Measurements from ENCODE around the gene UPF3A. TPM values are rescaled to one million over a fixed set of nuclear protein-coding genes. Genes with fewer than 3 reads are reported as not detected.

Gene UPF3A
- total RNA-seq, 1 donor from 2014 or later: 13.7 TPM

GRCh38 chr13:114299604-114300305 is 18.4 kb downstream of the UPF3A start:
- no peaks in the 10 kb centered on the region for H3K27me3 ChIP-seq (ENCODE audit: control insufficient read depth, insufficient read depth, low read length)
- TF ChIP-seq, protein P1, sequence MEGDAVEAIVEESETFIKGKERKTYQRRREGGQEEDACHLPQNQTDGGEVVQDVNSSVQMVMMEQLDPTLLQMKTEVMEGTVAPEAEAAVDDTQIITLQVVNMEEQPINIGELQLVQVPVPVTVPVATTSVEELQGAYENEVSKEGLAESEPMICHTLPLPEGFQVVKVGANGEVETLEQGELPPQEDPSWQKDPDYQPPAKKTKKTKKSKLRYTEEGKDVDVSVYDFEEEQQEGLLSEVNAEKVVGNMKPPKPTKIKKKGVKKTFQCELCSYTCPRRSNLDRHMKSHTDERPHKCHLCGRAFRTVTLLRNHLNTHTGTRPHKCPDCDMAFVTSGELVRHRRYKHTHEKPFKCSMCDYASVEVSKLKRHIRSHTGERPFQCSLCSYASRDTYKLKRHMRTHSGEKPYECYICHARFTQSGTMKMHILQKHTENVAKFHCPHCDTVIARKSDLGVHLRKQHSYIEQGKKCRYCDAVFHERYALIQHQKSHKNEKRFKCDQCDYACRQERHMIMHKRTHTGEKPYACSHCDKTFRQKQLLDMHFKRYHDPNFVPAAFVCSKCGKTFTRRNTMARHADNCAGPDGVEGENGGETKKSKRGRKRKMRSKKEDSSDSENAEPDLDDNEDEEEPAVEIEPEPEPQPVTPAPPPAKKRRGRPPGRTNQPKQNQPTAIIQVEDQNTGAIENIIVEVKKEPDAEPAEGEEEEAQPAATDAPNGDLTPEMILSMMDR (IDR thresholded peaks at IDR 0.05; ENCODE audit: insufficient read depth, low read length, severe bottlenecking): no peak
- DNase-seq (ENCODE audit: low read depth) (no peak), FAIRE-seq (no peak)
- H3K4me3 ChIP-seq (ENCODE audit: low read depth, low read length): no peak overlapping the region
- peaks cover 22% of the 10 kb centered on the region for H3K36me3 ChIP-seq (ENCODE audit: control insufficient read depth, insufficient read depth, low read length)

DNA sequence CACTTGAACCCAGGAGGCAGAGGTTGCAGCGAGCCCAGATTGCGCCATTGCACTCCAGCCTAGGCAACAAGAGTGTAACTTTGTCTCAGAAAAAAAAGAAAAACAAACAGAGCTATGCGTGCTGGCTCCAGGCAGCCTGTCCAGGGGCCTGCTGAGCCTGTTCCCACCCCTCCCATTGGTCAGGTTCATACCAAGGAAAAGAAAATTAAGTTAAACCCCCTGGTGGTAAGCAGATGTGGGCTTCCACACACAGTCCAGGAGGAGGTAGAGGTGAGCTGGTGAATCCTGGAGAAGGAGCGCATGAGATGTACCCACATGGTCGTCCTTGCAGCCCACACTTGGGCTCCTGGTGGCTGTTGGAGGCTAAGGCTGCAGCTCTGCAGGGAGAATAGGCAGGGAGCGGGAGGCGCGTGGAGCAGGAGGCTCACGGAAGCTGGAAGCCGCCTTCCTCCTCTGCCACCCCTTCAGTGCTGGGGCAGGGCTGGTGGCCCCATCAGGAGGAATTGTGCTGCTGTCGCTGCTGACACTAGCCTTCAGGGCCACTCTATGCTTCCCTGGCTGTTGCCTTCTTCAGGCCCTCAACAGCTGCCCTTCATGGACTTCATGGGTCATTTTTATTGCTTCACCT is 22.4 kb downstream of the UPF3A start:
- no peak for FAIRE-seq
- no peak for DNase-seq (ENCODE audit: low read depth)
- Histone ChIP-seq H3K4me3 (ENCODE audit: low read depth, low read length) (no peak overlapping the region), H3K27me3 (ENCODE audit: control insufficient read depth, insufficient read depth, low read length) (no peaks in the 10 kb centered on the region), H3K36me3 (ENCODE audit: control insufficient read depth, insufficient read depth, low read length) (peaks cover 16% of the 10 kb centered on the region)
- TF ChIP-seq, protein P1 (IDR thresholded peaks at IDR 0.05; ENCODE audit: insufficient read depth, low read length, severe bottlenecking): no peak

GRCh38 chr13:114304346-114305034 is 23.1 kb downstream of the UPF3A start:
- TF ChIP-seq, protein P1 (IDR thresholded peaks at IDR 0.05; ENCODE audit: insufficient read depth, low read length, severe bottlenecking): no peak
- Histone ChIP-seq H3K36me3 (ENCODE audit: control insufficient read depth, insufficient read depth, low read length) (peaks cover 14% of the 10 kb centered on the region), H3K27me3 (ENCODE audit: control insufficient read depth, insufficient read depth, low read length) (no peaks in the 10 kb centered on the region), H3K4me3 (ENCODE audit: low read depth, low read length) (no peak overlapping the region)
- no peak for DNase-seq (ENCODE audit: low read depth)
- no peak for FAIRE-seq

GRCh38 chr13:114309086-114309485 is 27.7 kb downstream of the UPF3A start:
- no peak for FAIRE-seq
- no peaks in the 10 kb centered on the region for H3K27me3 ChIP-seq (ENCODE audit: control insufficient read depth, insufficient read depth, low read length)
- peaks cover 2% of the 10 kb centered on the region for H3K36me3 ChIP-seq (ENCODE audit: control insufficient read depth, insufficient read depth, low read length)
- H3K4me3 ChIP-seq (ENCODE audit: low read depth, low read length): no peak overlapping the region
- no peak for DNase-seq (ENCODE audit: low read depth)
- TF ChIP-seq, protein P1 (IDR thresholded peaks at IDR 0.05; ENCODE audit: insufficient read depth, low read length, severe bottlenecking): no peak

DNA sequence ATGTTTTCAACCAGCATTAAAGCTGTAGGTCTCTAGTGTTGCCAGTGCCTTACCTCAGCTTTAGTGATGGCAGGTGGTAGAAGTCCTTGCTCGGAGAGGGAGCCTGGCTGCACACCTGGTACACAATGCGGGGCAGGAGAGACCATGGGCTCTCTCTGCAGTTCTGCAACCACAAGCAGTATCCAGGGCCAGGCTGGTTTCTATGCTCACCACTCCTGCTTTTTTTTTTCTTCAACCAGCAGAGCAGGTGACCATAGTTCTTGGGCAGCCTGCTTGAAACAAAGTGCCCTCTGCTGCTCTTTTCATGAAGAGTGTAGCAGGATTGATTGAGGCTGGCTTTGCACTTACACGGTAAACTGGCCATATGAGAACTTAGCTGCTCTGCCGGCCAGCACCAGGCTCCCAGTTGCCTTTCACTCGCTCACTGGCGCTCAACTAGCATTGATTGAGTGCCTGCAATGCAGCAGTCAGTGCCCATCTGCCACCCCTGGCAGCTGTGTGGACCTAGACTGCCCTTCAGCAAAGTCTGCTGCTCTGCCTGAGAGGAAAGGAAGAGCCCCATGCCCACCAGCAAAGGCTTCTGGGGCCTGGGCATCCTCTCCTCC is 28.5 kb downstream of the UPF3A start:
- FAIRE-seq (no peak), DNase-seq (ENCODE audit: low read depth) (no peak)
- Histone ChIP-seq H3K36me3 (ENCODE audit: control insufficient read depth, insufficient read depth, low read length) (peaks cover 1% of the 10 kb centered on the region), H3K4me3 (ENCODE audit: low read depth, low read length) (no peak overlapping the region), H3K27me3 (ENCODE audit: control insufficient read depth, insufficient read depth, low read length) (no peaks in the 10 kb centered on the region)
- TF ChIP-seq, protein P1 (IDR thresholded peaks at IDR 0.05; ENCODE audit: insufficient read depth, low read length, severe bottlenecking): no peak
